ENCODE measurements around the gene CD164L2.

CD164L2 gene

GRCh38 chr1:27403931-27404330 lies 20.8 kb upstream of the CD164L2 start:
- Histone ChIP-seq H3K79me2 (ENCODE audit: control insufficient read depth, insufficient read depth, low read length) (no peaks in the 10 kb centered on the region), H3K4me3 (ENCODE audit: low read length) (no peak overlapping the region), H3K4me2 (ENCODE audit: low read length) (no peak overlapping the region), H2BK15ac (replicated peaks; ENCODE audit: low read depth) (no peak overlapping the region), H3K23ac (ENCODE audit: low read length) (no peak overlapping the region), H3K36me3 (ENCODE audit: control insufficient read depth, insufficient read depth, low read length) (peaks cover 2% of the 10 kb centered on the region), H3K4me1 (ENCODE audit: control insufficient read depth, low read depth, low read length) (peaks cover 4% of the 10 kb centered on the region), H3K9ac (ENCODE audit: low read length) (no peak overlapping the region), H3K27ac (ENCODE audit: low read depth, low read length) (peak overlapping the region; percentile 16), H3K79me1 (ENCODE audit: low read length) (no peaks in the 10 kb centered on the region), H2BK120ac (ENCODE audit: low read depth, low read length) (no peak overlapping the region), H2BK5ac (ENCODE audit: low read length) (no peak overlapping the region), H2AK5ac (ENCODE audit: low read length) (no peak overlapping the region), H3K4ac (ENCODE audit: low read depth, low read length) (no peak overlapping the region), H4K8ac (ENCODE audit: low read depth, low read length) (no peak overlapping the region), H4K5ac (ENCODE audit: low read length) (no peak overlapping the region), H3K18ac (ENCODE audit: low read length) (no peak overlapping the region), H3K27me3 (ENCODE audit: insufficient read depth, low read length, poor library complexity) (no peaks in the 10 kb centered on the region), H3K56ac (ENCODE audit: low read length) (peak overlapping the region; percentile 53)
- DNase-seq = no peak

DNA sequence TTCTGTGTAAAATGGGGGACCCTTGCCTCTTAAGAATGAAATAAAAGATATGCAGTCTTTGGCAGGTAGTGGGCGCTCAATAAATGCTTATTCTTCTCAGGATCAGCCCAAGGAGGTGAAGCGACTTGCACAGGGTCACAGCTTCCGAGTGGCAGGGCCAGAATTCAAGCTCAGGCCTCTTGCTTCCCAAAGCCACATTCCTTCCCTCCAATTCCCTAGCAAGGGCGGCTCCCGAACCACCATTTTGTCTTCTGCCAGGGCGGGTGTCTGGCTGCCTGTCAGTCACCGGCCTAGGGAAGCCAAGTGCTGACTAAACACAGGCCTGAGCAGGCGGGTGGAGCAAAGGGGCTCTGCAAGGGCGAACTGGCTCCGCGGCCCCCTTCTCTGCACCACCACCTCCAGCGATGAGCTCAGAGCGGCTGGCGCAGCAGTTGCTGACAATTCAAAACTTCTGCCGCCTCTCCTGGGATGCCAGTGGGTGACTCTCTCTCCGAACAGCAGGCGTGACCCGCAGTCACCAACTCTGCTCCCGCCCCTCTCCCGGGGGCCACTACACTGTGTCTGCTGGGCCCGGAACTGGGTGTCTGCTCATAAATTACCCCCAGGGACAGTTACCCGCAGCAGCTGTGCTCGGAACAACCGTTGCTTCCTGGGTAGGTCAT lies 20.1 kb upstream of the CD164L2 start:
- Histone ChIP-seq H2BK120ac (ENCODE audit: low read depth, low read length) (no peak overlapping the region), H3K79me1 (ENCODE audit: low read length) (no peaks in the 10 kb centered on the region), H2BK15ac (replicated peaks; ENCODE audit: low read depth) (no peak overlapping the region), H2AK5ac (ENCODE audit: low read length) (no peak overlapping the region), H3K4ac (ENCODE audit: low read depth, low read length) (peak overlapping the region; percentile 58), H3K18ac (ENCODE audit: low read length) (no peak overlapping the region), H3K23ac (ENCODE audit: low read length) (no peak overlapping the region), H3K27me3 (ENCODE audit: insufficient read depth, low read length, poor library complexity) (no peaks in the 10 kb centered on the region), H3K4me1 (ENCODE audit: control insufficient read depth, low read depth, low read length) (peaks cover 4% of the 10 kb centered on the region), H3K27ac (ENCODE audit: low read depth, low read length) (peak overlapping the region; percentile 16), H4K8ac (ENCODE audit: low read depth, low read length) (no peak overlapping the region), H3K9ac (ENCODE audit: low read length) (peak overlapping the region; percentile 18), H3K56ac (ENCODE audit: low read length) (peak overlapping the region; percentile 53), H3K36me3 (ENCODE audit: control insufficient read depth, insufficient read depth, low read length) (no peaks in the 10 kb centered on the region), H3K79me2 (ENCODE audit: control insufficient read depth, insufficient read depth, low read length) (no peaks in the 10 kb centered on the region), H2BK5ac (ENCODE audit: low read length) (no peak overlapping the region), H3K4me2 (ENCODE audit: low read length) (no peak overlapping the region), H4K5ac (ENCODE audit: low read length) (no peak overlapping the region), H3K4me3 (ENCODE audit: low read length) (no peak overlapping the region)
- WGBS (ENCODE audit: extremely low coverage, insufficient coverage, low lambda C conversion rate) = no CpG with 5 or more reads among the region's 24 CpGs
- DNase-seq = peak; percentile 84

- no peak overlapping the region for H3K18ac ChIP-seq (ENCODE audit: low read length)
- no peak overlapping the region for H2BK15ac ChIP-seq (replicated peaks; ENCODE audit: low read depth)
- peak; percentile 80 for DNase-seq
- no peak overlapping the region for H3K4ac ChIP-seq (ENCODE audit: low read depth, low read length)
- no peaks in the 10 kb centered on the region for H3K79me2 ChIP-seq (ENCODE audit: control insufficient read depth, insufficient read depth, low read length)
- H2AK5ac ChIP-seq (ENCODE audit: low read length) = no peak overlapping the region
- no peaks in the 10 kb centered on the region for H3K79me1 ChIP-seq (ENCODE audit: low read length)
- H3K56ac ChIP-seq (ENCODE audit: low read length) = peak overlapping the region; percentile 68
- peaks cover 4% of the 10 kb centered on the region for H3K4me1 ChIP-seq (ENCODE audit: control insufficient read depth, low read depth, low read length)
- H4K8ac ChIP-seq (ENCODE audit: low read depth, low read length) = no peak overlapping the region
- H3K27me3 ChIP-seq (ENCODE audit: insufficient read depth, low read length, poor library complexity) = no peaks in the 10 kb centered on the region
- no peaks in the 10 kb centered on the region for H3K36me3 ChIP-seq (ENCODE audit: control insufficient read depth, insufficient read depth, low read length)
- WGBS (ENCODE audit: extremely low coverage, insufficient coverage, low lambda C conversion rate) = no CpG with 5 or more reads among the region's 8 CpGs
- no peak overlapping the region for H3K4me3 ChIP-seq (ENCODE audit: low read length)
- no peak overlapping the region for H2BK120ac ChIP-seq (ENCODE audit: low read depth, low read length)
- no peak overlapping the region for H3K4me2 ChIP-seq (ENCODE audit: low read length)
- no peak overlapping the region for H3K27ac ChIP-seq (ENCODE audit: low read depth, low read length)
- H2BK5ac ChIP-seq (ENCODE audit: low read length) = no peak overlapping the region
- no peak overlapping the region for H4K5ac ChIP-seq (ENCODE audit: low read length)
- H3K23ac ChIP-seq (ENCODE audit: low read length) = no peak overlapping the region
- H3K9ac ChIP-seq (ENCODE audit: low read length) = peak overlapping the region; percentile 2
Observed at GRCh38 chr1:27402349-27402754, 19.2 kb upstream of the CD164L2 start.

DNA sequence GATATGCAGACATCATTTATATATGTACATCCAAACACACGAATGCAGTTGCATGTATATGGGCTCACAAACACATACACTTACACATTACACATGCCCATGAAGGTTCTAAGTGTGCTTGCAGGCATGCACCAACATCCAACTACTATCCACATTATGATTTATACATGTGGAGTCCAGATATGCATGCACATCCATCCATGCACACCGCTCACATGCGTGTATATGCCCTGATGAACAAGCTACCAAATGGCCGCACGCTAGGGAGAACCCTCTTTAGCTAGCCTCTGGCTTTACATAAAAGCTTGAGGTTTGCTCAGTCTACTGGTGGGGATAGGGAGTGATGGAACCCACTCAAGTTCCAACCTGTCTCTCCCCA lies 17.8 kb upstream of the CD164L2 start:
- Histone ChIP-seq H3K18ac (ENCODE audit: low read length) (no peak overlapping the region), H3K27me3 (ENCODE audit: insufficient read depth, low read length, poor library complexity) (no peaks in the 10 kb centered on the region), H3K4me2 (ENCODE audit: low read length) (no peak overlapping the region), H2AK5ac (ENCODE audit: low read length) (no peak overlapping the region), H3K9ac (ENCODE audit: low read length) (no peak overlapping the region), H3K4ac (ENCODE audit: low read depth, low read length) (no peak overlapping the region), H2BK120ac (ENCODE audit: low read depth, low read length) (no peak overlapping the region), H3K4me1 (ENCODE audit: control insufficient read depth, low read depth, low read length) (peaks cover 2% of the 10 kb centered on the region), H3K4me3 (ENCODE audit: low read length) (no peak overlapping the region), H3K23ac (ENCODE audit: low read length) (no peak overlapping the region), H3K56ac (ENCODE audit: low read length) (no peak overlapping the region), H4K8ac (ENCODE audit: low read depth, low read length) (no peak overlapping the region), H3K36me3 (ENCODE audit: control insufficient read depth, insufficient read depth, low read length) (no peaks in the 10 kb centered on the region), H4K5ac (ENCODE audit: low read length) (no peak overlapping the region), H3K27ac (ENCODE audit: low read depth, low read length) (no peak overlapping the region), H3K79me1 (ENCODE audit: low read length) (no peaks in the 10 kb centered on the region), H3K79me2 (ENCODE audit: control insufficient read depth, insufficient read depth, low read length) (no peaks in the 10 kb centered on the region), H2BK5ac (ENCODE audit: low read length) (no peak overlapping the region), H2BK15ac (replicated peaks; ENCODE audit: low read depth) (no peak overlapping the region)
- no peak for DNase-seq
- no CpG with 5 or more reads among the region's 5 CpGs for WGBS (ENCODE audit: extremely low coverage, insufficient coverage, low lambda C conversion rate)

- H3K27me3 ChIP-seq (ENCODE audit: insufficient read depth, low read length, poor library complexity) = no peaks in the 10 kb centered on the region
- no peak overlapping the region for H3K4ac ChIP-seq (ENCODE audit: low read depth, low read length)
- no peak overlapping the region for H2AK5ac ChIP-seq (ENCODE audit: low read length)
- peaks cover 1% of the 10 kb centered on the region for H3K4me1 ChIP-seq (ENCODE audit: control insufficient read depth, low read depth, low read length)
- no peaks in the 10 kb centered on the region for H3K79me2 ChIP-seq (ENCODE audit: control insufficient read depth, insufficient read depth, low read length)
- no peak overlapping the region for H3K56ac ChIP-seq (ENCODE audit: low read length)
- H3K18ac ChIP-seq (ENCODE audit: low read length) = no peak overlapping the region
- no peak overlapping the region for H3K4me3 ChIP-seq (ENCODE audit: low read length)
- H3K79me1 ChIP-seq (ENCODE audit: low read length) = no peaks in the 10 kb centered on the region
- H4K5ac ChIP-seq (ENCODE audit: low read length) = no peak overlapping the region
- H3K23ac ChIP-seq (ENCODE audit: low read length) = no peak overlapping the region
- no peak overlapping the region for H2BK15ac ChIP-seq (replicated peaks; ENCODE audit: low read depth)
- no peak overlapping the region for H3K4me2 ChIP-seq (ENCODE audit: low read length)
- no peaks in the 10 kb centered on the region for H3K36me3 ChIP-seq (ENCODE audit: control insufficient read depth, insufficient read depth, low read length)
- no peak overlapping the region for H2BK5ac ChIP-seq (ENCODE audit: low read length)
- H3K9ac ChIP-seq (ENCODE audit: low read length) = no peak overlapping the region
- H4K8ac ChIP-seq (ENCODE audit: low read depth, low read length) = no peak overlapping the region
- DNase-seq = peak; percentile 41
- WGBS (ENCODE audit: extremely low coverage, insufficient coverage, low lambda C conversion rate) = no CpG with 5 or more reads among the region's 13 CpGs
- no peak overlapping the region for H3K27ac ChIP-seq (ENCODE audit: low read depth, low read length)
- no peak overlapping the region for H2BK120ac ChIP-seq (ENCODE audit: low read depth, low read length)
Observed at GRCh38 chr1:27400082-27400962, 17.2 kb upstream of the CD164L2 start.

All from mesendoderm (in vitro differentiated cells).